ENCODE results near the gene EXT2. TPM values are rescaled to one million over a fixed set of nuclear protein-coding genes. Genes with fewer than 3 reads are reported as not detected.

EXT2 gene
- total RNA-seq, 1 donor from 2014 or later = 103 TPM

DNA sequence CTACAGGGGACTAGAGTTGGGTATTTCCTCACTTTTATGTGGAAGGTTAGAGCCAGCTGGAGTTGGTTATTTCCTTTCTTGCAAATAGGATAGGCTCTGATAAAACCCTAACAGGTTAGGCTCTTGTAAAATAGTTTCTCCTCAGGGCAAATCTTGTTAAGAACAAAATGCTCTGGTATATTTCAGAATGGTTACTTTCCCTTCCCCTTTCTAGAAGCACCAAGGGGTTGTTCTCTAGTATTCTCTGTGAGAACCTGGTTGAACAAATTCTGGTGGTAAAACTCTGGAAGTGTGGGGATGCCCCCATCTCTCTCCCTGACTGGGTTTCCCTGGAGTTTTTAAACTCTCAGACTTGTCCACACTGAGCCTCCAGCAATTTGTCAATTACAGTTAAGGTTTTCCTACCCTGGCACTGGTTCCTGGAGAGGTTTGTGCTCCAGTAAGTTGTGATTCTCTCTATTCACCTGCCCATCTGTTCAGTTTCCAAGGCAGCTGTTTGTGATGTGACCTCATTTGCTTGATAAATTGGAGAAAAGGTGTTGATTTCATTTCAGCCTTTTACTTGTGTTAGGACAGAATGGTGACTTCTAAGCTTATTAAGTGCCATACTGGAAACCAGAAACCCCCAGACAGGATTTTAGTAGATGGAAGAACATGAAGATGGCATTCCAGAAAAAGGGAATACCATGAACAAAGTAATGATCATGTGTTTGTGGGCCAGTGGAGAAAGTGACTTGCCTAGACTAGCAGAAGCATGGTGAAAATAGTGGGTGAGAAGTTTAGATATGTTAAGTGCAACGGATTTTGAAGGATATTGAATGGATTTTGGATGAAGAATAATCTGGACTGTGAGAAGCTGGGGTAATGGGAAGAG, 64.6 kb downstream of the EXT2 start:
- DNase-seq (ENCODE audit: extremely low read depth, low read depth, low spot score) = no peak

DNA sequence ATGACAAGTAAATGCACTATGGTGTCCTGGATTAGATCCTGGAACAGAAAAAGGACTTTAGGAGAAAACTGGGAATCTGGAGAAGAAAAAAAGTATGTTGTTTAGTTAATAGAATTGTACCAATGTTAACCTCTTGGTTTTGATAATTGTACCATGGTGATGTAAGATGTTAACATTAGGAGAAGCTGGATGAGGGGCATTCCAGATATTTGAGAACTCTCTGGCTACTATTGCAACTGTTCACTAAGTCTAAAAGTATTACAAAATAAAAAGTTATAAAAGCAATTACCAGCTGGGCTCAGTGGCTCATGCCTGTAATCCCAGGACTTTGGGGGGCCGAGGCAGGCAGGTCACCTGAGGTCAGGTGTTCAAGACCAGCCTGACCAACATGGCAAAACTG, 66.5 kb downstream of the EXT2 start:
- DNase-seq (ENCODE audit: extremely low read depth, low read depth, low spot score) = no peak

DNA sequence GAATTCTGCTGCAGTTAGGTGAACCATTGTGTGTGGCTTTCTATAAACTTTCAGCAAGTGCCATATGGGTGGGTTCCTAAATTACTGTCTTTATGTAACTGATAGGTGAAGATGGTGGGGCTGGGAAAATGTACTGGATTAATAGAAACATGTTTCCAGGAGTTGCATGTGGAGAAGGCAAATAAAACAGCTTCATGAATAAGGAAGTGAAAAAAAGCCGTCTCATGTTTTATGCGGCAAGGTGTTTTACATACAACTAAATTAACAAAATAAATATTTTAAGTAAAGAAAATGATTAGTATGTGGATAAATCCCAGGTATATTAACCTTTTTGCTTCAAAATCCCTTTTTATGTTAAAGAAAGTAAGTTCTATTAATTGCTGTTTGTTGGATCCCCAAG, 67.2 kb downstream of the EXT2 start:
- no peak for DNase-seq (ENCODE audit: extremely low read depth, low read depth, low spot score)

DNA sequence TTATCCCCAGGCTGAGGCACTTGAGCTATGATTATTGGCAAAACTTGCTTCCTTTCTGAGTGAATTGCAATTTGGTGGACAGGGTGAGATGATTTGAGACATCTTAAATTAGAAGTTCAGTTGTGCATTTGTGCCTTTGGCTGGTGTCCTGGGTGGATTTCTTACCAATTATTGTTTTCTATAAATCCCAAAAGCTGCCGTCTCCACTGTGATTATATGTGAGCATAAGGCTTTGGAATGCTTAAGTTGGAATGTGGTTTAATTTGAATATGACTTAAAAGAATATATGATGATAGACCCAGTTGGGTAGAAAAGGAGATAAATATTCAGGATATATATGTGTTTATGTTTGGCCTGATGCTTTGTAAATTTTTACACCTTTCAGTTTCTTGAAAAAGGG, 70.0 kb downstream of the EXT2 start:
- no peak for DNase-seq (ENCODE audit: extremely low read depth, low read depth, low spot score)

DNA sequence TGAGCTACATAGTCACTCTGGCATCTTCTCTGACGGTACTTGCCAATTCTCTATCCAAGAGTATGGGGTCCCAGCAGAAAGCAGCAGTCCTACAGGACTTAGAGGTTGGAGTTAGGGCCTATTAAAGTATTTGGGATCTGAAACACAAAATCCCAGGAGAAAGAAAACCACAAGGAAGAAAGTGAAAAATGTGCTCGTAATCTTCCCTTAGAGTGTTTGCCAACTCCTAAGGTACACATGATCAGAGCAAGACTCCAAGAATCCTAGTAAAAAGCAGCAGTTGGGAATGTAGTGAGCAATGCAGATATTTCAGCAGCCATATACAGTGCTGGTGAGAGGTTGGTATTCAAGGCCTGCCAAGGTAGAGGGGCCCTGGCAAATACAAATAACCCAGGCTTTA, 71.6 kb downstream of the EXT2 start:
- DNase-seq (ENCODE audit: extremely low read depth, low read depth, low spot score) = no peak

DNA sequence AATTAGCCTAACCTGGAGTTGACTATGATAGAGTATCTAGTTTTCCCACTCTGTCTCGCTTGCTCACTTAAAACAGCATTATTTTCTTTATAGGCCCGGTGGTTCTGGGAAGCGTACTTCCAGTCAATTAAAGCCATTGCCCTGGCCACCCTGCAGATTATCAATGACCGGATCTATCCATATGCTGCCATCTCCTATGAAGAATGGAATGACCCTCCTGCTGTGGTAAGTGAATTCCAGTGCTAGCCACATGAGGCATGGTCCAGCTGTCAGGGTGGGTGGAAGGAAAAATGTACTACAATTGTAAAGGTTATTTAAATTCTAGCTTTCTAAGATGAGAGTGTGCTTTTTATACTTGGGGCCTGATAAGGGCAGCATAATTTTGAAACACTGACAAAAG, 76.0 kb downstream of the EXT2 start:
- DNase-seq (ENCODE audit: extremely low read depth, low read depth, low spot score) = no peak

DNA sequence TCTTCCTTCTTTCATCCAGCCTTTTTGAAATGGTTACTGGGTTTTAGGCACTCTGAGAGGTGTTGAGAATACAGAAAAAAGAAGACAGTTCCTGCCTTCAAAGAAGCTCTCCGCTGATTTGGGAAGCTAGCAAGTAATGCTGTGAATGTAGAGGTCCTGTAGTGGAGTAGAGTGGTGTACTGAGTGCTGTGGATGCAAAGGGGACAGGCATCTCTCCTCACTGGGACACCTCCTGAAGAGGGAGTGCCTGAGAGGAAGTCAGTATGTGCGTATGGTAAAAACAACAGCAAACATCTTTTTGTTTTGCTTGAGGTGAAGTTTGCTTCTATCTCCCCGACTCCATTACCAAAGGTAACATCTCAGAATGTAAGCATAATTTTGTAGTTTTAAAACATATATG, 77.5 kb downstream of the EXT2 start:
- DNase-seq (ENCODE audit: extremely low read depth, low read depth, low spot score) = no peak

DNA sequence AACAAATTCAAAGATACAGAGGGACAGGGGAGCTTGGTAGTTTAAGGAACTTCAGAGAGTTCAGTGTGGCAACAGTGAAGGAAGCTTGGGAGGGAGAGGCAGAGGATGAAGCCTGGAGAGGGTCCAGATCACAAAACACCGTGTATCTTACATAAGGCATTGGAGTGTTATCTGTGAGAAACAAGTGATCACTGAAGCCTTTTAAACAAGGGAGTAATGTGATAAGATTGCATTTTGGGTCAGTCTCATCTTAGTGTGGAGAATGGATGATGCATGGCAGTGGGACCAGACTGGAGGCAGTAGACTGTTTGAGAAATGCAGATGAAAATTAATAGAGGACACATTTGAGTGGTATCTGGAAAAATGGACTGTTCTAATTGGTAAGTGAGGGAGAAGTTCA, 79.4 kb downstream of the EXT2 start:
- no peak for DNase-seq (ENCODE audit: extremely low read depth, low read depth, low spot score)

DNA sequence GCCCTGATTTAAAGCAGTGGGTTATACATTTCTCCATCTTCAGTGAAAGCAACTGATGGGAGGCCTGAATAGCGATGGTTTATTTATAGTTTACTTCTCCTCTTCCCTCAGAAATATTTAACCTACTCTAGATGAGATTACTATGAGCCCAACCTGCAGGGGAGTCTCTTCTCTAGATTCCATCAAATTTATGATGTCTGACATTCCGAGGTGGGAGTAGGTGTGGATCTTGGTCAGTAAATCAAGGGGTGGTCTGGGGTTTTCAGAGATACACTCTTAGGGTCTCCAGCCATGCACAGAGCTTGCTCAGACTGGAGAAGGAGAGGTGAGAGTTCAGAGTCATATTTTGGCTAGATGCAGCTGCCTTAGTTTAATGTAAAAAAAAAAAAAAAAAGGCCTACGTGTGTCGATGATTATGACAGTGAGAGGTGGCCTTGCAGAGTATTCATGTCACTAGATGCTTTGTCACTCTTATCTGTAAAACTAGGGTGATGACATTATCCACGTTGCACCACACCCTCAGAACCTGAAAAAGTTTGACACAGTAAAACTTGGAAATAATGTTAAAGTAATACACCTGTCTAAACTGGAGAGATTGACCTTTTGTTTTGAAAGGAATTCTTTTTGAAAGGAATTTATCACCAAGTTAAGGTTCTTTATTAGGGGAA, 81.2 kb downstream of the EXT2 start:
- no peak for DNase-seq (ENCODE audit: extremely low read depth, low read depth, low spot score)

DNA sequence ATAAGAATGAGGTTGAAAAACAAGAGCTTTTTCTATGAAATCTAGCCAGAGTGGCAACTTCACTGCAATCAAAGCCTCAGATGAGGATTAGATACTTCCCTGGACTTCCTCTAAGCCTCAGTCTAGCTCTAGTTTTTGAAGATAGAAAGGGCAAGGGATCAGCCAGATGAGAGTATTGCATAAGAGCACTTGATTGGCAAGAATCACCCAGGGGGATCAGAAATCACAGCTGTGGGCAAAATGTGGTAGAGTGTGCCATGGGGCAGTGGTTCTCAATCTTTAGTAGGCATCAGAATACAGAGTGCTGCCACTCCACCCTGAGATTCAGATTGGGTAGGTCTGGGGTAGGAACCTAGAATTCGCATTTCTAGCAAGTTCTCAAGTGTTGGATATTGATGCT, 82.4 kb downstream of the EXT2 start:
- no peak for DNase-seq (ENCODE audit: extremely low read depth, low read depth, low spot score)

DNA sequence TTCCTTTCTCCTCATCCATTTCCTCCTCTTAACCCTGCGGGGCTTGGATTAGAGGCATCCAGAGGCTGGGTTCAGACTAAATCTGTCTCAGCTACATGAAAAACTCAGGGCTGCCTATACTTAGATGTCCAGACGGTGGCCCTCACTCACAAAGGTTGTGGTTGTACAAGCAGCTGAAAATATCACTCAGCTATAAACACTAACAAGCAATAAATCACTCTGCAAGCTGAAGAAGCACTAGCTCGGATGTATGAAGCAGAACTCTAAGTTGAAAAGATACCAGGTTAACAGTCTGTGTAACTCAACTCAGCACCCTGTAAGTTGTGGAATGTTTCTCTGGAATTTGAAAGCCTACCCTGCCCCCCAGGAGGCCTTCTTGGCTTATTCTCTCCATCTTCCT, 82.9 kb downstream of the EXT2 start:
- no peak for DNase-seq (ENCODE audit: extremely low read depth, low read depth, low spot score)

DNA sequence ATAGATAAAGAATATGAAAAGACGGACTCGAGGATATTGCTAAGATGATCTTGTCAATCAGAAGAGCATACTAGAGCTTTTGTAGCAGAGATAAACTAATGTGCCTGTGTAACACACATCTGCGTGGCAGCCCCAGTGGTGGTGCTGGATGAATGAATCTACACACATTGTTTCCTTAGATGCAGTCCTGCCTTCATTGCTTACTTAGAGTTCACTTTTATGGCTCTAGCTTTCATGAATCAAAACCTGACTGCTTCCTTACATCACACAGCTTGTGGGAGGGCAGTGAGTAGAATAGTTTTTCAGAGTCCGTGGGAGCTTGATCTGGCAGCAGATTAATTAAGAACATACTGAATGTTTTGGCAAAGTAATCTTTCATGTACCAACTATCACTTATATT, 83.7 kb downstream of the EXT2 start:
- no peak for DNase-seq (ENCODE audit: extremely low read depth, low read depth, low spot score)

DNA sequence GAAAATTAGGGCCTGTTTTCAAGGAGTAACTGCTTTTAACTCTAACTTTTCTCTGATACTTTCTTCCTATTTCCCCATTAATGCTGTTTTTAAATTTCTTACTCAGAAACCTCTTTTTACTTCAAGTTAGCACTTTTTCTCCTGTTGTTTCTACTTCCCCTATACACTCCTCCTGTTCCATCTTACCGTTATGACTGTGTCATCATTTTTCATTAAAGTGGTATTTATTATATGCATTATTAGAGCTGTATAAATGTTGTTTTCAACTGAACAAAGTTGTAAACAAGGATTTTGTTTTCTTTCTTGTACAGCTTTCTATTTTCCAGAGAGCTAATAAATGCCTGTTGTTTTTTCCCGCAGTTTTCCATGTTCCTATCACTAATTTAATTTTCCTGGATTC, 84.6 kb downstream of the EXT2 start:
- DNase-seq (ENCODE audit: extremely low read depth, low read depth, low spot score) = no peak

DNA sequence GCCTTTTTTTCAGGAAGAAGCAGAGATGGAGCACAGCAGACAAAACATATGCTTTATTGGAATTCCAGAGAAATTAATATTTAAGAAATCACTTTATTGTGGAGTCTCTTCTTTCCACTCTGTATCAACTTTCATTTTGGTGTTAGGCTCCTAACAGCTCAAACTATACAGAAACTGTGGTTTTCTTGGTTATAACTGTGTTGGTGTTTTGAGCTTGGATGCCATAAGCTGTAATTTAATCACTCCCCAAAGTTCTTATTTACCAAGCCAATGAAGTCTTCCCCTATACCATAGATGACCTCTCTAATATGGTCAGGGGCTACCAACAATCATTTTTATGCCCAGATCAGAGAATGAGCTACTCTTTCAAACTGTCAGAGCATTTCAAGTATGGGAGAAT, 90.0 kb downstream of the EXT2 start:
- no peak for DNase-seq (ENCODE audit: extremely low read depth, low read depth, low spot score)

DNA sequence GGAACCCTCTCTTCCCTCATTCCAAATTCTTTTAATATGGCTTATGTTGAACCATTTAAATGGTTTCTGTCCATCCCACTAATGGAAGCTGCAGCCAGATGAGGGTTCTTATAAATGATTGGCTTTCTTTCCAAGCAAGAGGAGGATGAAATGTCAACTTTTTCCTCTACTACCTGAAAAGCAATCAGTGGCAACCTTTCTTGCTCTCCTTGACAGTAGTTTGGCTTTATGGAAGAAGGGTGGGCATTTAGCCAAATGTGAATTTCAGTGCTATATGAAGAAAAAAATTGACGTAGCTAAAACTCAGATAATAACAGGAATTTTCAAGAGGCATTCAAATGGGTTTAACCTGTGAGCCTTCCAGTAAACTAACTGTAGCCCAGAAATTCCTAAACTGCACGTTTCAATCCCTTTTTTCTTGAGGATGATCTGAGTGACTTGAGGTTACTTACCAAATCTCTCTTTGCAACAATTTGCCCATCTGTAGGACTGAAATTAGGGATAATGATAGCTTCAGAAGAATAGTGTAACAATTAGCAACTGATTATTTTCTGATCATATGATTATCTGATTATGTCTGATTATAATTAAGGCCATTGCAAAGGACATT, 90.9 kb downstream of the EXT2 start:
- no peak for DNase-seq (ENCODE audit: extremely low read depth, low read depth, low spot score)

DNA sequence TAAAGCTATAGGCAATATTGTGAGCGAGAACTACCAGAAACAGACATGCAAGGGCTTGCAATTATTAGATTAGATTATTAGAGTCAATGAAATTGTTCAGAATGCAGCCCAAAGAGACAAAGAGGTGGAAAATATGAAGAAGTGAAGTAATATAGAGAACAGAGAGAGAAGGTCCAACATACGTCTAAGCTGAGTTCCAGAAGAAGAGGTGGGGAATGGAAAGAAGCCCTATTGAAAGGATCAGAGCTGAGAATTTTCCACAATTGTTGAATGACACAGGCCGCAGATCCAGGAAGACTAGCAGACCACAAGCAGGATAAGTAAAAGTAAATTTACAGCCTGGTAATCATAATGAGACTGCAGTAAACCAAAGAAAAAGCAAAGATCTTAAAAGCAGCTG, 93.2 kb downstream of the EXT2 start:
- DNase-seq (ENCODE audit: extremely low read depth, low read depth, low spot score) = no peak

DNA sequence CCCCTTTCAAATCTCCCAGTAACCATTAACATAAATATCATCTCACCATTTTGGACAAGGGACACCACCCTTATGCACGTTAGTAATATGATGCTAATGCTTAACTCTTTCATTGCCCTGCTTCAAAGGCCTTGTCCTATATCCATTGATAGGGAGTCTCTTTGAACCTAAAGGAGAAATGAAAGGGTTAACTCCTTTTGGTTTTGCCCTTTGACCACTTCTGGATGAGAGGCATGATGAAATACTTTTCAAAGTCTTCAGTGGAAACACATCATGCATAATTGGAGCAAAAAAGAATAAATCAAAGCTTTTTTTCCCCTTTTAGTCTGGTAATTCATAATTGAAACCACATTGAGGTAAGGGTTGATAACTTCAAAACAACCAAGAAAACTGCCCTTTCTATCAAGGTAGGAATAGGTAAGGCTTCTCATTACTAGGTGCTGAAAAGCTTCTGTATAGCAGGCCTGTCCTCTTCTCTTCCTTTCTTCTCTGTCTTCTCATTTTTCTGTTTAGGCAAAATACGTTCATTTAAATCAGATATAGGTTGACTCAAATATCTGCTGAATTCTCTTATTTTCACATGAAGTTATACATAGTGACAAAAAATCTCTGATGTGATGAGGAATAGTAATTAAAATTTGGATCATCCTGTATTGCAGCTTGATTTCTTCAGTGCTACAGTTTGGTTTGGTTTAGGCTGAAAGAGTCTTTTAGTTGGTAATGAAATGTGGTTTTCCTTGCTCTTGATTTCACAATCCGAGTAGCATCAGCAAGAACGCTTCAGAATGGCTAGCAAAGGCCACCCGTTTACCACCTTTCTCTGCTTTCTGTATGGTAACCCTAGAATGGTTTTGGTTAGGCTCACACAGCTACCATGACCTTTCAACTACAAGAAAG, 94.8 kb downstream of the EXT2 start:
- no peak for DNase-seq (ENCODE audit: extremely low read depth, low read depth, low spot score)

DNA sequence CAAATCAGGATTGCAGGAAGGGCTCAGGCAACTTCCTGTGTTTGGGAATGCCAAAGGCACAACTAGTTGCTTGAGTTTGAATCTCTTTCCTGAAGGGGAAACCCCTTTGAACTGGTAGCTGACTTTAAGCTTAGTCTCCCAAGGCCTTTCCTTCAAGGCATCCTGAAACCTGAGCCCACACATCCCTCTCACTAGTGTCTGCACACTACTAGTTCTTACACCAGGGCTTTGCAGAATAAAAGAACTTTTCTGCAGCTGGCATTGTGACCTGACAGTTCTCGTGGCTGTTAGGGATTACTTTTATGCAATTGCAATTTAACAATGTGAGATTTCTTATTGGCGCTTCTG, 95.4 kb downstream of the EXT2 start:
- DNase-seq (ENCODE audit: extremely low read depth, low read depth, low spot score) = no peak

DNA sequence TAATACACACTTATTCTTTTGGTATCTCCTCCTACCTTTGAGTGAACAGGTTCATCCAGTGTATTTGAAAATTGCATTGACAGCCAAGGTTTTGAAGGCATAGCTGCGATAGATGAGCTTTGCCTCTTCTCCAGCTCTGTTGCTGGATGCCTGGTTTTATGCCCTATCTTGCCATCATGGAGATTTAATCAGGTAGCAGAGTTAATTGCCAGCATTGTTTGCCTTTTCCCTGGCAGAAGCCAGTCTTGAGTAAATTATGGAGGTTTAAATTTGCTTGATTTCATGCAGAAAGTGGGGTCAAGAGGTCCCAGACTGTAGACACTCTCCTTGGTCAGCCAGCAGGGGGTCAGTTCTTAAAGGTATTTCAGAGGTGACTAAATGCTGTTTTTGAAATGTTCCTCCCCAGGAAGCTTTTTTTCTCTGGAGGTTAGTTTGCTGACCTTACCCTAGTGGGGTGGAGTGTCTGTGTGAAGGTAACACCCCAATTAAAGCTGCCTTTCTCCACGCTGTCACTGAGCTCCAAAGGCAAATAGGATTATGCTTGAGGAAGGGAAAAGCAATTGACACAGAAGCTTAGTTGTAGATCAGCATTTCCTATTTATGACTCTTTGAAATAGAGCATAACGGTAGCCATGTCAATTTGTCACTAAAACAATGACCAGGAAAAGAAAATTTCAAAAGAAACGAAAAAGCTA, 96.0 kb downstream of the EXT2 start:
- no peak for DNase-seq (ENCODE audit: extremely low read depth, low read depth, low spot score)

DNA sequence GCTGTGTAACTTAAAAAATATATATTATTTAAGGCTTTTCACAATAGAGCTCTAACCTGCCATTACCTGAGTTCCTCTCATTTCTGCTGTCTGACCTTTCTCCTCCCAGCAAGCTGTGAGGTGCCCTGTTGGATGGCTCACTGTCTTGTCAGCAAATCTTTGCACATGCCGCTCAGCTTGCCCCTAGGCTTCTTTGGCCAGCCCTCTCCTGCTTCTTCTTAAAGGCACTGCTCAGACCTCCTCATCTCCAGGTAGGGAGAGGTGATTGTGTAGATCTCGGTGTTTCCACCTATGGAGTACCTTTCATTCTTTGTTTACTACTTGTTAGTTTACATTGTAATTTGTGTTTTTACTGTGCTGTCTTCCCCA, 96.5 kb downstream of the EXT2 start:
- no peak for DNase-seq (ENCODE audit: extremely low read depth, low read depth, low spot score)

Measured in glomerular endothelial cell (primary cell).